Measurements from ENCODE around the gene NUP42.

Gene NUP42, protein sequence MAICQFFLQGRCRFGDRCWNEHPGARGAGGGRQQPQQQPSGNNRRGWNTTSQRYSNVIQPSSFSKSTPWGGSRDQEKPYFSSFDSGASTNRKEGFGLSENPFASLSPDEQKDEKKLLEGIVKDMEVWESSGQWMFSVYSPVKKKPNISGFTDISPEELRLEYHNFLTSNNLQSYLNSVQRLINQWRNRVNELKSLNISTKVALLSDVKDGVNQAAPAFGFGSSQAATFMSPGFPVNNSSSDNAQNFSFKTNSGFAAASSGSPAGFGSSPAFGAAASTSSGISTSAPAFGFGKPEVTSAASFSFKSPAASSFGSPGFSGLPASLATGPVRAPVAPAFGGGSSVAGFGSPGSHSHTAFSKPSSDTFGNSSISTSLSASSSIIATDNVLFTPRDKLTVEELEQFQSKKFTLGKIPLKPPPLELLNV

DNA sequence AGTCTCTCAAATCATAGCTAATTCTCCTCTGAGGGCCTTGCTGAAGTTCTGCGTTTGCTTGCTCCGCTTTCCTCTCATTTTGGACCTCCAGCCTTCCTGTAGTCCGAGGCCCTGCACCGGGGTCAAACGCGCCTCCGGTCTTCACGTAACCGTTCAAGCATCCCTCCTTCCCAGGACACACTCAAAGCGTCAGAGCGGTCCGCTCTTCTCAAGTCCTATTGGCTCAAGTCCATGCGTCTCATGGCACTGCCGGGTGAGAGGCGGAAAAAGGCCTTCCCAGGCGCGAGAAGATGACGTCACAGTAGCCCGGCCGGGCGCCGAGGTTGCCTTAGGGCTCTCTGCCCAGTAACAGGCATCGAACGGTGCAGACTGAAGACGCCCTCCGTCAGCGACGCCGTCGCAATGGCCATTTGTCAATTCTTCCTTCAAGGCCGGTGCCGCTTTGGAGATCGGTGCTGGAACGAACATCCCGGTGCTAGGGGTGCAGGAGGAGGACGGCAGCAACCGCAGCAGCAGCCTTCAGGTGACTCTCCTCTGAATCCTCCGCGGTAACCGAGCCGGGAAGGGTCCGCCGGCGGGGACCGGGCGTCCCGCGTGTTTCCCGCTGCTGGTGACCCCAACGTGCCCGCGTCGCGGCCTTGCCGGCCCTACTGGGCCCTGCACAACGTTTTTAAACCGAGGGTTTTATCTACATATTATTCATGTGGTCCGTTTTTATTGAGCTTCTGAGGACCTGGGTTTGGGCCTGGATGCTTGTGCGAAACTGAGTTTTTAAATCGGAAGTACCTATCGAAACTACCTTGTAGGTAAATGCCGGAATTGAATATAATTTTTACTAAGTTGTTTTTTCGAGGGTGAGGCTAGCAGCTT, at the start of gene NUP42:
Gene NUP42, plus strand, starts transcription at position 365 of the 870 bp plus-strand sequence. Its CDS starts 38 bp downstream, at position 403.
- Histone ChIP-seq H3K36me3 (ENCODE audit: control insufficient read depth in 2 of 2, insufficient read depth in 2 of 2, low read length in 2 of 2) (peaks cover 7 to 8% of the 10 kb centered on the region in 2 donors), H3K4me3 (ENCODE audit: low read length in 2 of 2) (peak within 1 kb of the TSS; percentile 92 to 96), H3K27ac (ENCODE audit: low read depth in 2 of 2, low read length in 2 of 2) (peak within 1 kb of the TSS; percentile 91 to 93), H3K9me3 (ENCODE audit: control insufficient read depth in 2 of 2, low read length in 2 of 2) (no peaks in the 10 kb centered on the region), H3K9ac (ENCODE audit: low read depth in 1 of 2, low read length in 2 of 2) (peak within 1 kb of the TSS; percentile 91 to 96), H3K4me1 (ENCODE audit: control insufficient read depth in 2 of 2, insufficient read depth in 2 of 2, low read length in 2 of 2) (peaks cover 5 to 11% of the 10 kb centered on the region in 2 donors), H3K27me3 (ENCODE audit: control insufficient read depth in 2 of 2, insufficient read depth in 2 of 2, low read length in 2 of 2) (no peaks in the 10 kb centered on the region)

GRCh38 chr7:23133797-23134196, 48.1 kb upstream of the NUP42 start:
- no peak overlapping the region for H3K4me3 ChIP-seq (ENCODE audit: low read length in 2 of 2)
- no peaks in the 10 kb centered on the region for H3K27me3 ChIP-seq (ENCODE audit: control insufficient read depth in 2 of 2, insufficient read depth in 2 of 2, low read length in 2 of 2)
- no peaks in the 10 kb centered on the region for H3K9me3 ChIP-seq (ENCODE audit: control insufficient read depth in 2 of 2, low read length in 2 of 2)
- H3K9ac ChIP-seq (ENCODE audit: low read depth in 1 of 2, low read length in 2 of 2): no peak overlapping the region
- H3K27ac ChIP-seq (ENCODE audit: low read depth in 2 of 2, low read length in 2 of 2): no peak overlapping the region
- peaks cover 4 to 8% of the 10 kb centered on the region in 2 donors for H3K36me3 ChIP-seq (ENCODE audit: control insufficient read depth in 2 of 2, insufficient read depth in 2 of 2, low read length in 2 of 2)
- H3K4me1 ChIP-seq (ENCODE audit: control insufficient read depth in 2 of 2, insufficient read depth in 2 of 2, low read length in 2 of 2): no peaks in the 10 kb centered on the region

GRCh38 chr7:23135755-23136154, 46.1 kb upstream of the NUP42 start:
- no peak overlapping the region for H3K9ac ChIP-seq (ENCODE audit: low read depth in 1 of 2, low read length in 2 of 2)
- no peaks in the 10 kb centered on the region for H3K27me3 ChIP-seq (ENCODE audit: control insufficient read depth in 2 of 2, insufficient read depth in 2 of 2, low read length in 2 of 2)
- no peaks in the 10 kb centered on the region for H3K36me3 ChIP-seq (ENCODE audit: control insufficient read depth in 2 of 2, insufficient read depth in 2 of 2, low read length in 2 of 2)
- H3K4me1 ChIP-seq (ENCODE audit: control insufficient read depth in 2 of 2, insufficient read depth in 2 of 2, low read length in 2 of 2): no peaks in the 10 kb centered on the region
- H3K27ac ChIP-seq (ENCODE audit: low read depth in 2 of 2, low read length in 2 of 2): no peak overlapping the region
- H3K4me3 ChIP-seq (ENCODE audit: low read length in 2 of 2): no peak overlapping the region
- H3K9me3 ChIP-seq (ENCODE audit: control insufficient read depth in 2 of 2, low read length in 2 of 2): no peaks in the 10 kb centered on the region

DNA sequence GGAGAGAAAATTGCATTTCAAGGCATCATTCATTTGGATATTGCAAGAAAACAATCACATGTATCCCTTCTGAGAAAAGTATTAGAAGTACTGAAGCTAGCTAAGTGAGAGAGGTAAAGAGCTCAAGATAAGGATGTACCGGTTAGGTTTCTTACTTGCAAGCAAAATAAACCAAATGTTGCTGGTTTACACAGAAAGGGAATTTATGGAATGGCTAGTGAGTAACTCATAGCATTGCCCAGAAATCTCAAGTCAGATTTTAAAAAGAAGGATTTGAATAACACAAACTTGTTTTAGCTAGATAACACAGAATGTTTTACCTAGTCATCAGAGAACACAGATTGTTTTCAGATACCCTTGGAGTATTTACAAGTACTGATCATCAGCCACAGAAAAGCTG, 45.6 kb upstream of the NUP42 start:
- Histone ChIP-seq H3K4me1 (ENCODE audit: control insufficient read depth in 2 of 2, insufficient read depth in 2 of 2, low read length in 2 of 2) (no peaks in the 10 kb centered on the region), H3K27ac (ENCODE audit: low read depth in 2 of 2, low read length in 2 of 2) (no peak overlapping the region), H3K27me3 (ENCODE audit: control insufficient read depth in 2 of 2, insufficient read depth in 2 of 2, low read length in 2 of 2) (no peaks in the 10 kb centered on the region), H3K36me3 (ENCODE audit: control insufficient read depth in 2 of 2, insufficient read depth in 2 of 2, low read length in 2 of 2) (peaks cover 0 to 2% of the 10 kb centered on the region in 2 donors), H3K4me3 (ENCODE audit: low read length in 2 of 2) (no peak overlapping the region), H3K9me3 (ENCODE audit: control insufficient read depth in 2 of 2, low read length in 2 of 2) (no peaks in the 10 kb centered on the region), H3K9ac (ENCODE audit: low read depth in 1 of 2, low read length in 2 of 2) (no peak overlapping the region)

DNA sequence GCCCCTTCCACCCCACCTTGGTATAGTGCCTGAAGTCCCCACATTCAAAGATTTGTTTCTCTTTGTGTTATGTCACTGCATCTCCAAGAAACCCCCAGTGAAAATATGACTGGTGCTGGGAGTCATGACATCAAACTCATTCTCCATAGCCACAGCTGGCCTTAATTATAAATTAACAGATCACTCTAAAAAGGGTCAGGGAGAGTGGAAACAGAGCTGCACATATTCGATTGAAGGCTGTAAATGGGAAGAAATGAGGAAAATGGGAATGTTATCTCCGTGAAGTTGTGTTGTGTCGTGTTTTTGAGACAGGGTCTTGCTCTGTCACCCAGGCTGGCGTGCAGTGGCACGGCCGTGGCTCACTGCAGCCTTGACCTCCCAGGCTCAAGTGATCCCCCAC, 24.2 kb upstream of the NUP42 start:
- H3K36me3 ChIP-seq (ENCODE audit: control insufficient read depth in 2 of 2, insufficient read depth in 2 of 2, low read length in 2 of 2): peaks cover 0 to 8% of the 10 kb centered on the region in 2 donors
- H3K4me3 ChIP-seq (ENCODE audit: low read length in 2 of 2): no peak overlapping the region
- no peak overlapping the region for H3K27ac ChIP-seq (ENCODE audit: low read depth in 2 of 2, low read length in 2 of 2)
- no peaks in the 10 kb centered on the region for H3K4me1 ChIP-seq (ENCODE audit: control insufficient read depth in 2 of 2, insufficient read depth in 2 of 2, low read length in 2 of 2)
- H3K9me3 ChIP-seq (ENCODE audit: control insufficient read depth in 2 of 2, low read length in 2 of 2): no peaks in the 10 kb centered on the region
- H3K27me3 ChIP-seq (ENCODE audit: control insufficient read depth in 2 of 2, insufficient read depth in 2 of 2, low read length in 2 of 2): no peaks in the 10 kb centered on the region
- no peak overlapping the region for H3K9ac ChIP-seq (ENCODE audit: low read depth in 1 of 2, low read length in 2 of 2)

DNA sequence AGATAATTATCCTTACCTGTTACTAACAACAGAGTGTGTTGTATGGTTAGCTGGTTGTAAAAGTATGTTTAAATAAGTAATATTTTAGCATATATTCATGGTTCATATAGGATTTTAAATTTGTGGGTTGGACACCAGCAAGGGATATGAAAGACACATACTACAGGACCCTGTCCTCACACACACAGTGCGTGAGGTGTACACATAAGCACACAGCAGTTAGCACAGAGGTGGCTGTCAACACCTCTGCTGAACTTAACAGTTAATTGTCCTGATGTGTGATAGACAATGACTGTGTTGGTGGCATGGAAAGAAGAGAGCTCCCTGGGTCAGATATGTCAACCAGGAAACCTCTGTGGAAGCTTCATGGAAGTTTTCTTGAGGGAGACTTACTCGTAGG, 23.3 kb upstream of the NUP42 start:
- H3K9me3 ChIP-seq (ENCODE audit: control insufficient read depth in 2 of 2, low read length in 2 of 2): no peaks in the 10 kb centered on the region
- peaks cover 0 to 7% of the 10 kb centered on the region in 2 donors for H3K36me3 ChIP-seq (ENCODE audit: control insufficient read depth in 2 of 2, insufficient read depth in 2 of 2, low read length in 2 of 2)
- no peaks in the 10 kb centered on the region for H3K4me1 ChIP-seq (ENCODE audit: control insufficient read depth in 2 of 2, insufficient read depth in 2 of 2, low read length in 2 of 2)
- no peaks in the 10 kb centered on the region for H3K27me3 ChIP-seq (ENCODE audit: control insufficient read depth in 2 of 2, insufficient read depth in 2 of 2, low read length in 2 of 2)
- H3K27ac ChIP-seq (ENCODE audit: low read depth in 2 of 2, low read length in 2 of 2): no peak overlapping the region
- H3K4me3 ChIP-seq (ENCODE audit: low read length in 2 of 2): no peak overlapping the region
- H3K9ac ChIP-seq (ENCODE audit: low read depth in 1 of 2, low read length in 2 of 2): no peak overlapping the region

GRCh38 chr7:23161482-23161881, 20.4 kb upstream of the NUP42 start:
- H3K9me3 ChIP-seq (ENCODE audit: control insufficient read depth in 2 of 2, low read length in 2 of 2): no peaks in the 10 kb centered on the region
- no peak overlapping the region for H3K9ac ChIP-seq (ENCODE audit: low read depth in 1 of 2, low read length in 2 of 2)
- no peaks in the 10 kb centered on the region for H3K4me1 ChIP-seq (ENCODE audit: control insufficient read depth in 2 of 2, insufficient read depth in 2 of 2, low read length in 2 of 2)
- no peaks in the 10 kb centered on the region for H3K27me3 ChIP-seq (ENCODE audit: control insufficient read depth in 2 of 2, insufficient read depth in 2 of 2, low read length in 2 of 2)
- H3K27ac ChIP-seq (ENCODE audit: low read depth in 2 of 2, low read length in 2 of 2): no peak overlapping the region
- H3K4me3 ChIP-seq (ENCODE audit: low read length in 2 of 2): no peak overlapping the region
- peaks cover 0 to 3% of the 10 kb centered on the region in 2 donors for H3K36me3 ChIP-seq (ENCODE audit: control insufficient read depth in 2 of 2, insufficient read depth in 2 of 2, low read length in 2 of 2)

- no peaks in the 10 kb centered on the region for H3K27me3 ChIP-seq (ENCODE audit: control insufficient read depth in 2 of 2, insufficient read depth in 2 of 2, low read length in 2 of 2)
- H3K4me3 ChIP-seq (ENCODE audit: low read length in 2 of 2): no peak overlapping the region
- no peaks in the 10 kb centered on the region for H3K36me3 ChIP-seq (ENCODE audit: control insufficient read depth in 2 of 2, insufficient read depth in 2 of 2, low read length in 2 of 2)
- no peak overlapping the region for H3K9ac ChIP-seq (ENCODE audit: low read depth in 1 of 2, low read length in 2 of 2)
- no peak overlapping the region for H3K27ac ChIP-seq (ENCODE audit: low read depth in 2 of 2, low read length in 2 of 2)
- H3K9me3 ChIP-seq (ENCODE audit: control insufficient read depth in 2 of 2, low read length in 2 of 2): no peaks in the 10 kb centered on the region
- no peaks in the 10 kb centered on the region for H3K4me1 ChIP-seq (ENCODE audit: control insufficient read depth in 2 of 2, insufficient read depth in 2 of 2, low read length in 2 of 2)
Observed at GRCh38 chr7:23164846-23165245, 17.0 kb upstream of the NUP42 start.

- Histone ChIP-seq H3K36me3 (ENCODE audit: control insufficient read depth in 2 of 2, insufficient read depth in 2 of 2, low read length in 2 of 2) (no peaks in the 10 kb centered on the region), H3K9ac (ENCODE audit: low read depth in 1 of 2, low read length in 2 of 2) (no peak overlapping the region), H3K4me3 (ENCODE audit: low read length in 2 of 2) (no peak overlapping the region), H3K9me3 (ENCODE audit: control insufficient read depth in 2 of 2, low read length in 2 of 2) (no peaks in the 10 kb centered on the region), H3K27ac (ENCODE audit: low read depth in 2 of 2, low read length in 2 of 2) (no peak overlapping the region), H3K27me3 (ENCODE audit: control insufficient read depth in 2 of 2, insufficient read depth in 2 of 2, low read length in 2 of 2) (no peaks in the 10 kb centered on the region), H3K4me1 (ENCODE audit: control insufficient read depth in 2 of 2, insufficient read depth in 2 of 2, low read length in 2 of 2) (no peaks in the 10 kb centered on the region)
Observed at GRCh38 chr7:23165316-23165715, 16.5 kb upstream of the NUP42 start.

GRCh38 chr7:23167691-23168090, 14.2 kb upstream of the NUP42 start:
- Histone ChIP-seq H3K9me3 (ENCODE audit: control insufficient read depth in 2 of 2, low read length in 2 of 2) (no peaks in the 10 kb centered on the region), H3K27ac (ENCODE audit: low read depth in 2 of 2, low read length in 2 of 2) (no peak overlapping the region), H3K27me3 (ENCODE audit: control insufficient read depth in 2 of 2, insufficient read depth in 2 of 2, low read length in 2 of 2) (no peaks in the 10 kb centered on the region), H3K9ac (ENCODE audit: low read depth in 1 of 2, low read length in 2 of 2) (no peak overlapping the region), H3K4me3 (ENCODE audit: low read length in 2 of 2) (no peak overlapping the region), H3K4me1 (ENCODE audit: control insufficient read depth in 2 of 2, insufficient read depth in 2 of 2, low read length in 2 of 2) (no peaks in the 10 kb centered on the region), H3K36me3 (ENCODE audit: control insufficient read depth in 2 of 2, insufficient read depth in 2 of 2, low read length in 2 of 2) (no peaks in the 10 kb centered on the region)
